ENCODE results near the gene FCRL6.

Gene FCRL6

DNA sequence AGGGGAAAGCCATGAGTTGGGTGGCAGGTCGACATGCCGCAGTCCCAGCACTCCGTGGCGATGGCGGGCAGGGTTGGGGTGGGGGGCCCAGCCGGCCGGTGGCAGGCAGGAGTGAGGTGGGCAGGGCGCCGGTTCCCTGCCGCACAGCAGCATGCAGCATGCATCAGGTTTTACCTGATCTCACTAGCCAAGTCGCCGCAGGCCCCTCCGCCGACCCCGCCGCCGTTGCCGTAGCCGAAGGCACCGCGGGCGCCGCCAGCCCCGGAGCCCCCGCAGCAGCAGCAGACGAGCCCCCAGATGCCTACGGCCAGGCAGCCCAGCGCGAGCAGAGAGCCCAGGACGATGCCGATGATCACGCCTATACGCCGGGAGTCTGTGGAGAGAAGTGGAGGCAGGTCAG, 53.5 kb downstream of the FCRL6 start:
- TF ChIP-seq, protein P1, sequence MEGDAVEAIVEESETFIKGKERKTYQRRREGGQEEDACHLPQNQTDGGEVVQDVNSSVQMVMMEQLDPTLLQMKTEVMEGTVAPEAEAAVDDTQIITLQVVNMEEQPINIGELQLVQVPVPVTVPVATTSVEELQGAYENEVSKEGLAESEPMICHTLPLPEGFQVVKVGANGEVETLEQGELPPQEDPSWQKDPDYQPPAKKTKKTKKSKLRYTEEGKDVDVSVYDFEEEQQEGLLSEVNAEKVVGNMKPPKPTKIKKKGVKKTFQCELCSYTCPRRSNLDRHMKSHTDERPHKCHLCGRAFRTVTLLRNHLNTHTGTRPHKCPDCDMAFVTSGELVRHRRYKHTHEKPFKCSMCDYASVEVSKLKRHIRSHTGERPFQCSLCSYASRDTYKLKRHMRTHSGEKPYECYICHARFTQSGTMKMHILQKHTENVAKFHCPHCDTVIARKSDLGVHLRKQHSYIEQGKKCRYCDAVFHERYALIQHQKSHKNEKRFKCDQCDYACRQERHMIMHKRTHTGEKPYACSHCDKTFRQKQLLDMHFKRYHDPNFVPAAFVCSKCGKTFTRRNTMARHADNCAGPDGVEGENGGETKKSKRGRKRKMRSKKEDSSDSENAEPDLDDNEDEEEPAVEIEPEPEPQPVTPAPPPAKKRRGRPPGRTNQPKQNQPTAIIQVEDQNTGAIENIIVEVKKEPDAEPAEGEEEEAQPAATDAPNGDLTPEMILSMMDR (conservative IDR thresholded peaks at IDR 0.05) = no peak
- no peak overlapping the region for H3K27ac ChIP-seq

DNA sequence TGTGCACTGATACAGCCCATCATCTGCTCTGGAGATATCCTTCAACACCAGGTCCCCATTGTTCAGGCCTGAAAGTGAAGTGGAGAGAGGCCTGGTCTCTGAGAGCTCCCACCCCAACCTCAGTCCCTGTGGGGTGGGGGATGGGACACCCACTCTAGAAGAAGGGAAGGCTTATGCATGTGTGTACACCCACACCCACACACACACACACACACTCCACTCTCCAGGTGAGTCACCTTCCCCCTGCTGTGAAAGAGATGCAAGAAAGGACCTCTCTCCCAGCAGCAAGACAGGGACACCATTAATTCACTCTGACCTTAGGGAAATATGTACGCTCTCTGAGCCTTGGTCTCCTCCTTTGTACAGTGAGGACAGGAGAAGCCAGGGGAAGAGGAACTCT, 54.4 kb downstream of the FCRL6 start:
- TF ChIP-seq, protein P1 (conservative IDR thresholded peaks at IDR 0.05) = no peak
- no peak overlapping the region for H3K27ac ChIP-seq

- TF ChIP-seq, protein P1 (conservative IDR thresholded peaks at IDR 0.05) = no peak
- H3K27ac ChIP-seq = no peak overlapping the region
These were observed 55.7 kb downstream of the FCRL6 start for GRCh38 chr1:159857889-159858288.

DNA sequence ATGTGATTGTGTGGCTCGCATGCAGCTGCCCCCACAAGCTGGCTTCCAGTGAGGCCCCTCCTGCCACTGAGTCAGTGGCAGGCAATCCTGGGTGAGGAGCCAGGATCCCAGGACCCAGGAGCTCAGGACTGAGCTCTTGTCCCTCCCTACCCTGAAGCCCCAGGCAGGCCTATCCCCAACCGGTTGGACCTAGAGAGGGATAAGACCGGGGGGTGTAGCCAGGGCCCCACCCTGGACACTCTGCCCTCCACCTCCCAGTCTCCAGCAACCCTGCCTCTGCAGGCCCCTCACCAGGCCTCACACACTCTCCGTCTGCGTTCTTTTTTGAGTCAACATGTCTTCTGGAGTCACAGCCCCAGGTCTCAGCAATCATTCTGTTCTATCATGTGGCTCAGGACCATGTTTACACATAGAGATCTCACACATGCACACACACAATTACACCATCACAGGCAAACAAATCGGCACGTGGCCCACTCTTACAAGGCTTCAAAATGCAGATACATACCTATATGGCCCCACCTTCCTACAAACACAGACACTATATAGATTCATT, 57.7 kb downstream of the FCRL6 start:
- TF ChIP-seq, protein P1 (conservative IDR thresholded peaks at IDR 0.05) = no peak
- no peak overlapping the region for H3K27ac ChIP-seq

DNA sequence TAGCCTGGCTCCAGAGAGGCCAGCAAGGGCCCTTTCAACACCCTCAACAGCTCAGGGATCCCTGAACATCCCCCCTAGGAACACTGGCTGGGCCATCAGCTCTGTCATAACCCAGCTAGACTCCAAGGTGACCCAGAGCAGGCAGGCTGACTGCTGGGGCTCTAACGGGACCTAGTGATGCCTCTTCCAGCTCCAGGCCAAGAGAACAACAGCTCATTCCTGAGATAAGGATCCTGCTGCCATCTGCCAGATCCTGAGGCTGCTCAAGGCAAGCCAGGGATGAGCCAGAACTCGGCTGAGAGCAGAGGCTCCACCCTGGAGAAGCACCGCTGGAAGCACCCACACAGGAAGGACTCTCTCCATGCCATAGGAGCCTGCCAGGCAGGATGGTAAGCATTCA, 58.3 kb downstream of the FCRL6 start:
- TF ChIP-seq, protein P1 (conservative IDR thresholded peaks at IDR 0.05) = no peak
- no peak overlapping the region for H3K27ac ChIP-seq

- H3K27ac ChIP-seq = no peak overlapping the region
- TF ChIP-seq, protein P1 (conservative IDR thresholded peaks at IDR 0.05) = no peak
These were observed 59.1 kb downstream of the FCRL6 start for GRCh38 chr1:159861218-159861617.

GRCh38 chr1:159862031-159862430, 59.9 kb downstream of the FCRL6 start:
- no peak overlapping the region for H3K27ac ChIP-seq
- TF ChIP-seq, protein P1 (conservative IDR thresholded peaks at IDR 0.05) = no peak

Data from VCaP (cell line).